Limb (tissue), 2 donors: ENCODE measurements around the gene NDUFS4.
"Not testable (repeated sequence)": the region's sequence is repeated elsewhere in the genome, so short reads cannot be mapped to it uniquely, and the experiment has no call there.

Source experiments
- DNase-seq, 2 donors: peaks; one replicate each; pipeline ENCODE4 v3.0.0-alpha.2; 2016; ENCODE audit errors: extremely low spot score in 2 of 2

Gene NDUFS4

GRCh38 chr5:53665313-53665712, 104.9 kb downstream of the NDUFS4 start:
- DNase-seq, result not testable (repeated sequence)

- DNase-seq, result no peak
Observed at GRCh38 chr5:53667621-53668020, 107.2 kb downstream of the NDUFS4 start.

- no peak for DNase-seq
Observed at GRCh38 chr5:53671447-53671846, 111.0 kb downstream of the NDUFS4 start.

GRCh38 chr5:53674121-53674520, 113.7 kb downstream of the NDUFS4 start:
- DNase-seq, result no peak

GRCh38 chr5:53677632-53678031, 117.2 kb downstream of the NDUFS4 start:
- no peak for DNase-seq

GRCh38 chr5:53678981-53679660, 118.7 kb downstream of the NDUFS4 start:
- DNase-seq, result no peak

- no peak for DNase-seq
Observed at GRCh38 chr5:53681079-53681478, 120.6 kb downstream of the NDUFS4 start.

GRCh38 chr5:53691014-53691413, 130.6 kb downstream of the NDUFS4 start:
- DNase-seq, result no peak

GRCh38 chr5:53694520-53695022, 134.1 kb downstream of the NDUFS4 start:
- no peak for DNase-seq

- DNase-seq, result not testable (repeated sequence)
Observed at GRCh38 chr5:53710405-53710804, 150.0 kb downstream of the NDUFS4 start.

- no peak for DNase-seq
Observed at GRCh38 chr5:53712327-53712726, 151.9 kb downstream of the NDUFS4 start.

- no peak for DNase-seq
Observed at GRCh38 chr5:53713978-53714666, 153.7 kb downstream of the NDUFS4 start.

- DNase-seq, result no peak
Observed at GRCh38 chr5:53714667-53715010, 154.2 kb downstream of the NDUFS4 start.

GRCh38 chr5:53726121-53726520, 165.7 kb downstream of the NDUFS4 start:
- no peak for DNase-seq

- no peak for DNase-seq
Observed at GRCh38 chr5:53730943-53731342, 170.5 kb downstream of the NDUFS4 start.
